ENCODE results near the gene ZDHHC21. TPM values are rescaled to one million over a fixed set of nuclear protein-coding genes. Genes with fewer than 3 reads are reported as not detected.

Gene ZDHHC21
- total RNA-seq, 1 donor from 2014 or later = 22.5 TPM

DNA sequence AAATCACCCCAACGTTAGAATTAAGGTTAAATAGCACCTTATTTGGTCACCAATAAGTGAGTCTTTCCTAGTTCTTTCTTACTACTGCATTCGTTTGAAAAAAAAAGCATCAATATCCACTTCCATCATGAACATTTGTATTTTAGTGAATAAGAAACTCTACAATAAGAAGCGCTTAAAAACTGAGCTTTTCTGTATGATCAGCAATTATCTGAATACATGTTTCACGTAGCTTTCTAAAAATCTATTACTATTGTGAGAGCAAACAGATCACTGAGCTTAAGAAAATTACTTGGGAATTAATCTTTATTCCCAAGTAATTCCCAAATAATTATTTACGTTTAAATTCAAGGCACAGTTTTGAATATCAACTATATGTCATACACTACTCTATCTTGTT lies 32.5 kb downstream of the ZDHHC21 start:
- no peaks in the 10 kb centered on the region for H3K79me2 ChIP-seq (ENCODE audit: low read depth)
- no peak overlapping the region for H2AFZ ChIP-seq (replicated peaks)
- Mint-ChIP-seq H3K9me3 (peaks cover 10% of the 10 kb centered on the region), H3K36me3 (peaks cover 32% of the 10 kb centered on the region), H3K4me1 (no peaks in the 10 kb centered on the region), H3K27ac (no peak overlapping the region), H3K27me3 (ENCODE audit: insufficient read depth, low read depth) (no peaks in the 10 kb centered on the region), H3K4me3 (no peak overlapping the region)
- no peaks in the 10 kb centered on the region for H3K27me3 ChIP-seq
- no peak for DNase-seq (ENCODE audit: low spot score)
- peaks cover 17% of the 10 kb centered on the region for H3K36me3 ChIP-seq
- H3K4me2 ChIP-seq = no peak overlapping the region
- H3F3A ChIP-seq (ENCODE audit: low read depth) = no peaks in the 10 kb centered on the region
- no peak for TF ChIP-seq EZH2phosphoT487 (IDR thresholded peaks at IDR 0.05)
- no peak for TF ChIP-seq EZH2 (IDR thresholded peaks at IDR 0.05)
- TF ChIP-seq, protein P1, sequence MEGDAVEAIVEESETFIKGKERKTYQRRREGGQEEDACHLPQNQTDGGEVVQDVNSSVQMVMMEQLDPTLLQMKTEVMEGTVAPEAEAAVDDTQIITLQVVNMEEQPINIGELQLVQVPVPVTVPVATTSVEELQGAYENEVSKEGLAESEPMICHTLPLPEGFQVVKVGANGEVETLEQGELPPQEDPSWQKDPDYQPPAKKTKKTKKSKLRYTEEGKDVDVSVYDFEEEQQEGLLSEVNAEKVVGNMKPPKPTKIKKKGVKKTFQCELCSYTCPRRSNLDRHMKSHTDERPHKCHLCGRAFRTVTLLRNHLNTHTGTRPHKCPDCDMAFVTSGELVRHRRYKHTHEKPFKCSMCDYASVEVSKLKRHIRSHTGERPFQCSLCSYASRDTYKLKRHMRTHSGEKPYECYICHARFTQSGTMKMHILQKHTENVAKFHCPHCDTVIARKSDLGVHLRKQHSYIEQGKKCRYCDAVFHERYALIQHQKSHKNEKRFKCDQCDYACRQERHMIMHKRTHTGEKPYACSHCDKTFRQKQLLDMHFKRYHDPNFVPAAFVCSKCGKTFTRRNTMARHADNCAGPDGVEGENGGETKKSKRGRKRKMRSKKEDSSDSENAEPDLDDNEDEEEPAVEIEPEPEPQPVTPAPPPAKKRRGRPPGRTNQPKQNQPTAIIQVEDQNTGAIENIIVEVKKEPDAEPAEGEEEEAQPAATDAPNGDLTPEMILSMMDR (IDR thresholded peaks at IDR 0.05) = no peak
- H4K20me1 ChIP-seq (ENCODE audit: low read depth) = no peaks in the 10 kb centered on the region
- no peaks in the 10 kb centered on the region for H3K9me3 ChIP-seq (ENCODE audit: low read depth)
- no peak overlapping the region for H3K4me3 ChIP-seq
- H3K4me1 ChIP-seq = no peaks in the 10 kb centered on the region
- H3K9ac ChIP-seq = no peak overlapping the region
- no peak overlapping the region for H3K27ac ChIP-seq

DNA sequence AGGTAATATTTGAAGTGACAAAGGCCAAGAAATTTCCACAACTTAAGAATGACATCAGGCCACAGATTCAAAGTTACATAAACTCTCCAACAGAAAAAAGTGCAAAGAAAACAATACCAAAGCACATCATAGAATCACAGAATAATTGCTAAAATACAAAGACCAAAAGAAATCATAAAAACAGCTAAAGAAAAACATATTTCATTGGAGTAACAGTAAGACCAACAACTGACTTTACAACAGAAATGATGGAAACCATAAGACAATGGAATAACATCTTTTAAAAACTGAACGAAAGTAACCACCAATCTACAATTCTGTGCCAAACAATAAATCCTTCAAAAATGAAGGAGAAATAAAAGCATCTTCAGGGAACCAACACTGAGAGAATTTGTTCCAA lies 38.3 kb downstream of the ZDHHC21 start:
- H3K4me2 ChIP-seq = no peak overlapping the region
- no peak overlapping the region for H2AFZ ChIP-seq (replicated peaks)
- no peak for TF ChIP-seq EZH2phosphoT487 (IDR thresholded peaks at IDR 0.05)
- TF ChIP-seq EZH2 (IDR thresholded peaks at IDR 0.05) = no peak
- TF ChIP-seq, protein P1 (IDR thresholded peaks at IDR 0.05) = no peak
- Mint-ChIP-seq H3K4me1 (no peaks in the 10 kb centered on the region), H3K27ac (no peak overlapping the region), H3K27me3 (ENCODE audit: insufficient read depth, low read depth) (no peaks in the 10 kb centered on the region), H3K9me3 (peaks cover 28% of the 10 kb centered on the region), H3K4me3 (no peak overlapping the region), H3K36me3 (peaks cover 50% of the 10 kb centered on the region)
- H3K9me3 ChIP-seq (ENCODE audit: low read depth) = peaks cover 13% of the 10 kb centered on the region
- no peaks in the 10 kb centered on the region for H3K79me2 ChIP-seq (ENCODE audit: low read depth)
- H3K27ac ChIP-seq = no peak overlapping the region
- no peaks in the 10 kb centered on the region for H3K27me3 ChIP-seq
- no peaks in the 10 kb centered on the region for H4K20me1 ChIP-seq (ENCODE audit: low read depth)
- DNase-seq (ENCODE audit: low spot score) = no peak
- H3K36me3 ChIP-seq = peaks cover 27% of the 10 kb centered on the region
- H3K4me3 ChIP-seq = no peak overlapping the region
- H3F3A ChIP-seq (ENCODE audit: low read depth) = peaks cover 3% of the 10 kb centered on the region
- H3K4me1 ChIP-seq = no peaks in the 10 kb centered on the region
- H3K9ac ChIP-seq = no peak overlapping the region

DNA sequence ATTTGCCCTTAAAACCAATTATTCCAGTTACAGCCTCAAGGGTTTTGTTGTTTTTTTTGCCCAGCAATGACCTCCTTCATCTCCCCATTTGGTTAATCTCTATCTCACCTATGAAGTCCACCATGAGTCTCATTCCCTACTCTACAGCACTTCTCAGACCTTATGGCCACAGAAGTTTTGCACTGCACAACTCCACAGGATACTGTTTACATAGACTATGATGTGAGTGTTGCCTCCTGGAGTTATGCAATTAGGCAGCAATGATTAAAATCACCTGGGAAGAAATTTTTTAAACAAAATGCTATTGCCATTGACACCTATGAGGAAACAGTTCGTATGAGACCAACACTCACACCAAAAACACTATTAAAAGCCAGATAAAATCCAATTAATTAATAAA lies 39.7 kb downstream of the ZDHHC21 start:
- Histone ChIP-seq H4K20me1 (ENCODE audit: low read depth) (no peaks in the 10 kb centered on the region), H3K4me2 (no peak overlapping the region), H3K4me1 (no peaks in the 10 kb centered on the region), H3K36me3 (peaks cover 27% of the 10 kb centered on the region), H3K27ac (no peak overlapping the region), H3K9ac (no peak overlapping the region), H3K79me2 (ENCODE audit: low read depth) (no peaks in the 10 kb centered on the region), H3K9me3 (ENCODE audit: low read depth) (peaks cover 13% of the 10 kb centered on the region), H3K27me3 (no peaks in the 10 kb centered on the region), H3F3A (ENCODE audit: low read depth) (peaks cover 3% of the 10 kb centered on the region), H2AFZ (replicated peaks) (no peak overlapping the region), H3K4me3 (no peak overlapping the region)
- Mint-ChIP-seq H3K4me3 (no peak overlapping the region), H3K36me3 (peaks cover 41% of the 10 kb centered on the region), H3K27me3 (ENCODE audit: insufficient read depth, low read depth) (no peaks in the 10 kb centered on the region), H3K4me1 (no peaks in the 10 kb centered on the region), H3K27ac (no peak overlapping the region), H3K9me3 (peaks cover 25% of the 10 kb centered on the region)
- TF ChIP-seq, protein P1 (IDR thresholded peaks at IDR 0.05) = no peak
- TF ChIP-seq EZH2phosphoT487 (IDR thresholded peaks at IDR 0.05) = no peak
- DNase-seq (ENCODE audit: low spot score) = no peak
